HG03066 (cell line): ENCODE measurements around the gene MICAL1.
A peak's percentile ranks its signal among the peaks of the same experiment; 100 is the strongest.

Experiments used
- ATAC-seq: cut with Tn5 transposase; IDR thresholded peaks from one replicate; pipeline ENCODE4 v1.9.1; 2021; ENCODE audit warnings: low read depth; ENCODE audit not compliant: unreplicated experiment

Gene MICAL1

GRCh38 chr6:109456111-109456583 lies 575 bp upstream of the MICAL1 start:
- peak; percentile 1 for ATAC-seq

GRCh38 chr6:109454496-109455436 lies 806 bp downstream of the MICAL1 start:
- ATAC-seq, result peak; percentile 38

GRCh38 chr6:109453594-109454495 lies 1.7 kb downstream of the MICAL1 start:
- ATAC-seq, result no peak

- no peak for ATAC-seq
These were observed 2.4 kb downstream of the MICAL1 start for GRCh38 chr6:109453156-109453555.

- no peak for ATAC-seq
These were observed 3.4 kb downstream of the MICAL1 start for GRCh38 chr6:109452181-109452580.

GRCh38 chr6:109451376-109451775 lies 4.2 kb downstream of the MICAL1 start:
- ATAC-seq, result no peak

- no peak for ATAC-seq
These were observed 4.8 kb downstream of the MICAL1 start for GRCh38 chr6:109450801-109451200.

- ATAC-seq, result no peak
These were observed 5.5 kb downstream of the MICAL1 start for GRCh38 chr6:109449795-109450673.

GRCh38 chr6:109449064-109449794 lies 6.3 kb downstream of the MICAL1 start:
- no peak for ATAC-seq

- no peak for ATAC-seq
These were observed 7.0 kb downstream of the MICAL1 start for GRCh38 chr6:109448615-109449014.

GRCh38 chr6:109447878-109448555 lies 7.6 kb downstream of the MICAL1 start:
- ATAC-seq, result no peak

GRCh38 chr6:109447087-109447486 lies 8.5 kb downstream of the MICAL1 start:
- no peak for ATAC-seq

- ATAC-seq, result no peak
These were observed 9.0 kb downstream of the MICAL1 start for GRCh38 chr6:109446541-109446940.

- no peak for ATAC-seq
These were observed 9.5 kb downstream of the MICAL1 start for GRCh38 chr6:109446072-109446471.

- ATAC-seq, result no peak
These were observed 10.2 kb downstream of the MICAL1 start for GRCh38 chr6:109445382-109445781.

GRCh38 chr6:109443425-109443950 lies 12.1 kb downstream of the MICAL1 start:
- no peak for ATAC-seq

GRCh38 chr6:109442393-109442924 lies 13.1 kb downstream of the MICAL1 start:
- ATAC-seq, result no peak

GRCh38 chr6:109441069-109441816 lies 14.3 kb downstream of the MICAL1 start:
- peak; percentile 23 for ATAC-seq
